Urothelium cell line (cell line): ENCODE measurements around the gene CLEC4G.
"Not testable (repeated sequence)": the region's sequence is repeated elsewhere in the genome, so short reads cannot be mapped to it uniquely, and the experiment has no call there.

Source experiments
- DNase-seq: peaks from one replicate; pipeline ENCODE4 v3.0.0; 2011; ENCODE audit warnings: low spot score, mixed read lengths
- FAIRE-seq: peaks from 2 replicates; lab custom pipeline; 2011; peaks lifted over from hg19 to GRCh38; lab: Jason Lieb, UNC

The CLEC4G gene, protein sequence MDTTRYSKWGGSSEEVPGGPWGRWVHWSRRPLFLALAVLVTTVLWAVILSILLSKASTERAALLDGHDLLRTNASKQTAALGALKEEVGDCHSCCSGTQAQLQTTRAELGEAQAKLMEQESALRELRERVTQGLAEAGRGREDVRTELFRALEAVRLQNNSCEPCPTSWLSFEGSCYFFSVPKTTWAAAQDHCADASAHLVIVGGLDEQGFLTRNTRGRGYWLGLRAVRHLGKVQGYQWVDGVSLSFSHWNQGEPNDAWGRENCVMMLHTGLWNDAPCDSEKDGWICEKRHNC

DNA sequence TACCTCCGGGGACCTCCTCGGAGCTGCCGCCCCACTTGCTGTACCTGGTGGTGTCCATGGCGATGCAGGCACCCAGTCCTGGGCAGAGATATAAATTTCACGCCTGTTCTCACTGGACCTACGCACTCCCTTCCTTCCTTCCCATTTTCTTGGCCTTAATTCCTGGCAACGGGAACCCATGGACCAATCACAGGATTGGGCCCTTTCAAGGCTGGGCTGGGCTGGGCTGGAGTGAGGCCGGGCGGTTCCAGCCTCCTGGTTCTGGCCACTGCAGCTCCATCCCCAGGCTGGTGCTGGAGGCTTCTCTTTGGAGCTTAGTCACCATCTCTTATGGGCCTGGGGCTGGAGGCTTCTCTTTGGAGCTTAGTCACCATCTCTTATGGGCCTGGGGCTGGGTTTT lies at the start of gene CLEC4G:
Gene CLEC4G, minus strand, starts transcription at position 66 of the 400 bp plus-strand sequence. Its CDS starts 8 bp downstream, at position 58.
- FAIRE-seq (no peak), DNase-seq (no peak)

GRCh38 chr19:7781157-7781556 lies 49.2 kb upstream of the CLEC4G start:
- FAIRE-seq = no peak
- DNase-seq = no peak

DNA sequence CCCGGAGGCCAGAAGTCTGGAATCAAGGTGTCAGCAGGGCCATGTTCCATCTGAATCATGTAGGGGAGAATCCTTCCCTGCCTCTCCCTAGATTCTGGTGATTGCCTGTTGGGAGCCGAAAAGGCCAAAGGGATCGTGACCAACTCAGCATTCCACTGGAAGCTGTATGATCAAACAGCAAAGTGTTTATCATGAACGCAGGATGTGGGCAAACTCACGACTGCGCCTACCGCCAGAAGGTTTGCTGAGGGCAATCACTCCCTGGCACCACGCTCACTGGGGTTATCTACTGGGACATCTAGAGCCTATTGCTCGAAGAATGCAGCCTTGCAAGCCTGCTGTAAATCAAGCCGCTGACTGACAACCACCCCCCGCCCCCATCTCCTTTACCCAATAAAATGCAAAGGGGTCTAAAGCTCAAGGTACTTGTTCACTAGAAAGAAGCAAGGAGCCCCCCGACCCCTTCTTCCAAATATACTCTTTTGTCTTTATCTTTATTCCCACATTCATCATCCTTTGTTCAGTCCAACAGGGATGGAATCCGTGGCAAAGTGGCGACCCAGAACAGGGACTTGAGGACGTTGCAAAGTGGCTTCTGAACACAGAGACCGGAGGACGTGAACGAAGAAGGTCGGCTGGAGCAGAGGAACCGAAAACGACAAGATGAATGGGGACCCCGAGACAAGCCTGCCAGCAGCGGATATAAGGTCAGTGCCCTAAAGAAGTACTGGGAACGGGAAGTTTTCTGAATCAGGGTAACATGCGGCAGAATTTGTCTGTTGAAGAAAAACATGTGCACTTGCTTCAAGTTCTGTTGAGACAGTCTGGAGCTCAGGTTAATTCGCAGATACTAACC lies 47.9 kb upstream of the CLEC4G start:
- no peak for DNase-seq
- no peak for FAIRE-seq

DNA sequence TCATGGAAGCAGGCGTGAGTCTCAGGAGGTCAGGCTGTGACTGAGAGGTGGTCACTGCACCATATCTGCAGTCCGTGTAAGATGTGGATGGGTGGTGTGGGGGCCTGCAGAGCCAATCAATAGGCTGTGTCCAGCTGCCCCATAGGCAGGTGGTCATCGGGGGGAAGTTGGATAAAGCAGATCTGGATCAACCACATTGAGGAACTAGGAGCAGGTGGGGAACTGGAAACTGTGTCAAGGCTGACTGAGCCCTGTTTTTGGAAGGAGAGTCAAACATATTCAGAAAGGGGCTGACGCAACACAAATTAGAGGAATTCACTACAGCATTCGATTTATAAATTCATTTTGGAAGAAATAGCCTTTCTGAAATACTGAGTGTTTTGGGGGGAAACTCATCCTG lies 46.2 kb upstream of the CLEC4G start:
- DNase-seq (no peak), FAIRE-seq (no peak)

DNA sequence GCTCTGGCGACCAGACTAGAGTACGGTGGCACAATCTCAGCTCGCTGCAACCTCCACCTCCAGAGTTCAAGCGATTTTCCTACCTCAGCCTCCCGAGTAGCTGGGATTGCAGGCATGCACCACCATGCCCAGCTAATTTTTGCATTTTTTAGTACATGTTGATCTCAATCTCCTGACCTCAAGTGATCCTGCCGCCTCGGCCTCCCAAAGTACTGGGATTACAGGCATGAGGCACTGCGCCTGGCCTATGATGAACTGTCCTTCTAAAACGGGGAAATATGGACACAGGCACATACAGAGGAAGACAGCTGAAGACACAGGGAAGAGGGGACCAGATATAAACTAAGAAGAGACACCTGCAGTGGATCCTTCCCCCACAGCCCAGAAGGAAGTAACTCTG lies 43.9 kb upstream of the CLEC4G start:
- no peak for DNase-seq
- no peak for FAIRE-seq

GRCh38 chr19:7773841-7774240 lies 41.9 kb upstream of the CLEC4G start:
- FAIRE-seq = no peak
- no peak for DNase-seq

GRCh38 chr19:7772752-7773291 lies 40.9 kb upstream of the CLEC4G start:
- FAIRE-seq = no peak

GRCh38 chr19:7771072-7771471 lies 39.2 kb upstream of the CLEC4G start:
- no peak for DNase-seq
- no peak for FAIRE-seq

More at GRCh38 chr19:7772752-7773291, 40.9 kb upstream of the CLEC4G start:
- no peak for DNase-seq

GRCh38 chr19:7769171-7769570 lies 37.3 kb upstream of the CLEC4G start:
- FAIRE-seq (no peak), DNase-seq (no peak)

DNA sequence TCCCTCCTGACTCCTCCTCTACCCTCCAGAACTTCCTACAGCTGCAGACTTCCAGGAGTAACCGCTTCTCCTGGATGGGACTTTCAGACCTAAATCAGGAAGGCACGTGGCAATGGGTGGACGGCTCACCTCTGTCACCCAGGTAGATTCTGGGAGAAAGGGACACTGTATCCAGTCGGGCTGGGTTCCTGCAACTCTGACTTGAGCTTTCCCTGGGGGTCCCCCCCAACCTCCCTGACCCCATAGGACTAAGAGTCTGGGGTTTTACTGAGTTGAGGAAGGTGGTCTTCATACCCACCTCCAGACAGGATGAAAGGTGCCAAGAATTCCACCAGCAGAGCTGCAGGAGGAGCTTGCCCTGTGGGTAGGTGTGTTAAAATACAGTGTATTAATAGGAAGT lies 35.6 kb upstream of the CLEC4G start:
- no peak for DNase-seq
- FAIRE-seq = no peak

DNA sequence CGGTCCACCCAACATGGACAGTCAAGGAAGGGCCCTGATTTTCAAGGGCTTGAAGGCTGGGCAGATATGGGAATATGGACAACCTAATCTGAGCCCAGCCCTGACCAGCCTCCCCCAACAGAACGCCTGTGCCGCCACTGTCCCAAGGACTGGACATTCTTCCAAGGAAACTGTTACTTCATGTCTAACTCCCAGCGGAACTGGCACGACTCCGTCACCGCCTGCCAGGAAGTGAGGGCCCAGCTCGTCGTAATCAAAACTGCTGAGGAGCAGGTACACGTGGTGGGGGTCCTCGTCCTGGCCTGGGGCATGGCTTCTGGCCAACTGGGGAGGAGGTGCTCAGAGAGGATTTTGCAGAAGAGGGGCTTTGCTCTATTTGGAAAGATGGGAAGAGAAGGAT lies 34.6 kb upstream of the CLEC4G start:
- FAIRE-seq = no peak
- DNase-seq = no peak

DNA sequence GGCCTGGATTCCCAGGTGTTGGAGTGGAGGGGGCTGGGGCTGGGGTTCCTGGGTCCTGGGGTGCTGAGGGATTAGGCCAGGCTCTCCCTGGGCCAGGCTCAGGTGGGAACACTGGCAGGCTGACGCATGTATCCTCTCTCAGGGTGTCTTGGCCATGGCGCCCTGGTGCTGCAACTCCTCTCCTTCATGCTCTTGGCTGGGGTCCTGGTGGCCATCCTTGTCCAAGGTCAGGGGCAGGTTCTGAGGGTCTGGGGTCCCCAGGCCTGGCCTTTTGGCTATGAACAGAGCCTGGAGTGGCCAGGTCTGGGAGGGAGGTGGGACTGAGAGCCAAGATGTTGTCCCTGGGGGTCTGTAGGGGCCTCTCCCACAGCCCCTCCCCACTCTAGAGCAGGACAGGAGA lies 33.1 kb upstream of the CLEC4G start:
- not testable (repeated sequence) for DNase-seq, FAIRE-seq

DNA sequence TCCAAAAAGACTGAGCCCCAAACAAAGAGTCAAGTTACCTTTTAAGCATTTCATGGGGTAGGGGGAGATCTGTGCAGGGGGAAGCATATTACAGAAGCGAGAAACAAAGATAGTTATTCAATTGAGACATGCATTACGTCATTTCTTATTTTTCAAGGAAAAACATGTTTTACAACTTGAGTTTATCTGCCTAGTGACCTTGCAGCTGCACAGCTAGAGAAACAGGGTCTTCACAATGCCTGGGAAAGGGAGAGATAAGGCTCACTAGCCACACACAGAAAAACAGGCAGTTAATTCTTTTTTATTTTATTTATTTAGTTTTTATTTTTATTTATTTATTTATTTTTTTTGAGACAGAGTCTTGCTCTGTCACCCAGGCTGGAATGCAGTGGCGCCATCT lies 32.2 kb upstream of the CLEC4G start:
- FAIRE-seq, DNase-seq: not testable (repeated sequence)

DNA sequence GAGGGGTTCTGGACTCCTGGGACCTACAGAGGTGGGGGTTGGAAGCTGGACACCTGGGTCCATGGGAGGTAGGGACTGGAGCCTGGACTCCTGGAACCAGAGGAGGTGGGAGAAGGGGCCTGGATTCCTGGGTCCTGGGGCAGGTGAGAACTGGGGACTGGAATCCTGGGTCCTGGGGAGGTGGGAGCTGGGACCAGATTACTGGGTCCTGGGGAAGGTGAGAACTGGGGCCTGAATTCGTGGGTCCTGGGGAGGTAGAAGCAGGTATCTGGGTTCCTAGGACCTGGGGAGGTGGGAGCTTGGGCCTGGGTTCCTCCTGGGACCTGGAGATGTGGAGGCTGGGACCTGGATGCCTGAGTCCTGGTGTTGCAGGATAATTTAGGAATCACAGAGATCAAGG lies 31.8 kb upstream of the CLEC4G start:
- FAIRE-seq = no peak

GRCh38 chr19:7762719-7763293 lies 30.9 kb upstream of the CLEC4G start, which contains the start of gene CLEC4M:
Gene CLEC4M (plus strand): TSS chr19:7763243. CDS start chr19:7763267, 24 bp downstream.
- DNase-seq (no peak), FAIRE-seq (no peak)

More for the DNA sequence above, 31.8 kb upstream of the CLEC4G start:
- no peak for DNase-seq

GRCh38 chr19:7759156-7759555 lies 27.2 kb upstream of the CLEC4G start:
- DNase-seq = no peak
- FAIRE-seq = no peak

GRCh38 chr19:7757358-7757757 lies 25.4 kb upstream of the CLEC4G start:
- FAIRE-seq = no peak
- no peak for DNase-seq

DNA sequence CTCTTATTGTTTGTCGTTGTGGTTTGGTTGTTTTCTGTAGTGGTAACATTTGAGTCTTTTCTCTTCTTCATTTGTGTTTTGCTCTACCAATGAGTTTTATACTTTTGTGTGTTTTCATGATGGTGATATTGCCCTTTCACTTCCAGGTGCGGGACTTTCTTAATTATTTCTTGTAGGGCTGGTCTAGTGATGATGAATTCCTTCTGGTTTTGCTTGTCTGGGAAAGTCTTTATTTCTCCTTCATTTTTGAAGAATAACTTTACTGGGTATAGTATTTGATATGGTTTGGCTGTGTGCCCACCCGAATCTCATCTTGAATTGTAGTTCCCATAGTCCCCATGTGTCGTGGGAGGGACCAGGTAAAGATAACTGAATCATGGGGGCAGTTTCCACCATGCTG lies 24.3 kb upstream of the CLEC4G start:
- DNase-seq = no peak
- no peak for FAIRE-seq

GRCh38 chr19:7751157-7751783 lies 19.4 kb upstream of the CLEC4G start:
- FAIRE-seq = no peak
- DNase-seq = no peak

DNA sequence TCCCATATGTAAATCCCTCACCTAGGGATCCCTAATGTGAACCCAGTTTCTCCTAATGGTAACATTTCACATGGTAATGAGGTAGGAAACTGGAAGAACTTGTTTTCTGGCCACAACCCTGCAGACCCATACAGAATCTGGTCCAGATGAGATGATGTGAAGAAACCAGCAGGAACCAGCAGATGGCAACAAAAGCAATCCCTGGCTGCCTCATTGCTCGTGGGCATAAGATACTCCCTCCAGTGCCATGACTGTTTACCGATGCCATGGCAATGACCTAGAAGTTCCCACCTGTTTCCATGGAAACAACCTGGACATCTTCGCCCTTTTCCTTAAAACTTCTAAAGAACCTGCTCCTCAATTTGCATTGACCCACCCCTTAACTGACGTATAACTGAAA lies 16.8 kb upstream of the CLEC4G start:
- FAIRE-seq (no peak), DNase-seq (no peak)

- DNase-seq (no peak), FAIRE-seq (no peak)
Measured at GRCh38 chr19:7748171-7748570, 16.3 kb upstream of the CLEC4G start.
